Retinal pigment epithelial cell (primary cell): ENCODE data around the gene KRT77.

ENCODE experiments used
- DNase-seq: peaks from one replicate; pipeline ENCODE4 v3.0.0-alpha.2; 2010; ENCODE audit warnings: low read depth
- H3K4me3 ChIP-seq: 2 replicates; pipeline ENCODE4 v1.5.1; 2011; ENCODE audit warnings: mild to moderate bottlenecking, low read length, control low read depth, moderate library complexity
- TF ChIP-seq, protein P1 (sequence below): conservative IDR thresholded peaks from 2 replicates; pipeline ENCODE4 v1.5.1; 2011; ENCODE audit warnings: low read depth, low read length, control low read depth, inconsistent platforms

The KRT77 gene

DNA sequence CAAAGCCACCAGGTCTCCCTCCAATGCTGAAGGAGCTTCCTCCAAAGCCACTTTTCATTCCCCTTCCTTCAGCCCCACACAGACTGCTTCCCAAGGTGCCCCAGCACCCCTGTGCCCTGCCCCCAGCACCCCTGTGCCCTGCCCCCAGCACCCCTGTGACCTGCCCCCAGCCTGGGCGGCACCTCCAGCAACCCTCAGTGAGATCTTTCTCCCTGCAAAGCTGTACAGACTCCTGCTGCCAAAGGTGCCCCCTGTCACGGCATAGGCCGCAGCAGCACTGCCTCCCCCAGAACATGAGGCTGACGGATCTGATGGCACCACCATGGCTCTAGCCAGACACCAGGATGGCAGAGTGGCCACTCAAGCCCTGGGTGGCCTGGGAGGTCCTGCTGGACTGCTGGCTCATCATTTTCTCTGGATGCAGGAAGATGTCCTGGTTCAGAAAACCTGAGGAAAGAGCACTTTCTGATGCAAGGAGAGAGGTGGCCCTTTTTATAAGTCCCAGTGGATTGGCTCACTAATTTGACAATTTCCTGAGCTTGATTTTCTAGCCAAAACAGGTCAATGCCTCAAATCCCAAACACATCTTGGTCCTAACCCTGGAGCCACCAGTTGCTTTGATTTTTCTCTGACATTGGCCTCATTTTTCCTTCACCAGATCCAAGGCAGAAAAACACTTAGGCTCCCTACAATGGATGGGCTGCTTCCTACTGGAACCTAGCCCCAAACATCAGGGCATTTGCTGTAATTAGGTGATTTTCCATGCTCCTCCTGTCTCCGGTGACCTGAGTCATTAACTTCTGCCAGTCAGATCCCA lies 32.7 kb upstream of the KRT77 start:
- TF ChIP-seq, protein P1, sequence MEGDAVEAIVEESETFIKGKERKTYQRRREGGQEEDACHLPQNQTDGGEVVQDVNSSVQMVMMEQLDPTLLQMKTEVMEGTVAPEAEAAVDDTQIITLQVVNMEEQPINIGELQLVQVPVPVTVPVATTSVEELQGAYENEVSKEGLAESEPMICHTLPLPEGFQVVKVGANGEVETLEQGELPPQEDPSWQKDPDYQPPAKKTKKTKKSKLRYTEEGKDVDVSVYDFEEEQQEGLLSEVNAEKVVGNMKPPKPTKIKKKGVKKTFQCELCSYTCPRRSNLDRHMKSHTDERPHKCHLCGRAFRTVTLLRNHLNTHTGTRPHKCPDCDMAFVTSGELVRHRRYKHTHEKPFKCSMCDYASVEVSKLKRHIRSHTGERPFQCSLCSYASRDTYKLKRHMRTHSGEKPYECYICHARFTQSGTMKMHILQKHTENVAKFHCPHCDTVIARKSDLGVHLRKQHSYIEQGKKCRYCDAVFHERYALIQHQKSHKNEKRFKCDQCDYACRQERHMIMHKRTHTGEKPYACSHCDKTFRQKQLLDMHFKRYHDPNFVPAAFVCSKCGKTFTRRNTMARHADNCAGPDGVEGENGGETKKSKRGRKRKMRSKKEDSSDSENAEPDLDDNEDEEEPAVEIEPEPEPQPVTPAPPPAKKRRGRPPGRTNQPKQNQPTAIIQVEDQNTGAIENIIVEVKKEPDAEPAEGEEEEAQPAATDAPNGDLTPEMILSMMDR, result no peak
- no peak overlapping the region for H3K4me3 ChIP-seq
- no peak for DNase-seq

DNA sequence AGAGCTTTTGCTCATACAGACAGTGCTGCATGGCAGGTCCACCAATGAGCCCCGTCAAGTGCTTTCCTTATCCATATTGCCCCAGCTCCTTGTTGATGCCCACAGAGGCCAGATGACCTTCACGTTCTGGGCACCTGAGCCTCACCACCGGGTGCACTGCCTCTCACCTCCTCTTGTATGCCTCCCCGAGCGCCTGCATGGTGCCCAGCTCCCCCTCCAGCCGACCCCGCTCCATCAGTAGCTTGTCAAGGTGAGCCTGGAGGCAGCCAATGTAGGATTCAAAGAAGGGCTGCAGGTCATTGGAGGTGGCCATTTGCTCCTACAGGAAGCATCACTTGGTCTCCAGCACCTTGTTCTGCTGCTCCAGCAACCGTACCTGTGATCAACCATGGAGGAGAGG lies 31.8 kb upstream of the KRT77 start:
- H3K4me3 ChIP-seq, result no peak overlapping the region
- TF ChIP-seq, protein P1, result no peak
- DNase-seq, result no peak

DNA sequence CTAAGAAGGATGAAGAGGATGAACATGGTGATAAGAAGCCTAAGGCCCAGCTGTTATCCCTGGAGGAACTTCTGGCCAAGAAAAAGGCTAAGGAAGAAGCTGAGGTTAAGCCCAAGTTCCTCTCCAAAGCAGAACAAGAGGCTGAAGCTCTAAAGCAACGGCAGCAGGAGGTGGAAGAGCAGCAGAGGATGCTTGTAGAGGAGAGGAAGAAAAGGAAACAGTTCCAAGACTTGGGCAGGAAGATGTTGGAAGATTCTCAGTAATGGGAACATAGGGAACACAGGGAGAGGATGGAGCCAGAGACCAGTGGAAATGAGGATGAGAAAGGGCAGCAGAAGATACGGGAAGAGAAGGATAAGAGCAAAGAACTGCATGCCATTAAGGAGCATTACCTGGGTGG lies 27.5 kb upstream of the KRT77 start:
- no peak overlapping the region for H3K4me3 ChIP-seq
- DNase-seq, result no peak
- TF ChIP-seq, protein P1, result no peak

DNA sequence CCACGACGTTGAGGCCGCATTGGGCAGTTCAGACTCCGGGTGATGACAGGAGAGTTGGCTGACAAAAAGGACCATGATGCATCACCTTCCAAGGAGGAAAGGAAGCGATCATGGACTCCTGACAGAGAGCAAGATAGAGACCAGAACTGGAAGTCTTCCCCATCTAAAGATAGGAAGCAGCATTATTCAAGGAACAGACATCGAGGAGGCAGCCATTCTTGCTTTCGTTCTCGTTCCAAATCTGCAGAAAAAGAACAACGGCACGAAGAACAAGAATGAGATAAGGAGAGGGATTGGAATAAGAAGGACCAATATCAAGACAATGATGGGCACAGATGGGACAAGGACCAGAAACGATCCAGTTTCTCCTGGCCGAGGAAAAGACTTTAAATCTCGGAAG lies 27.1 kb upstream of the KRT77 start:
- no peak for DNase-seq
- TF ChIP-seq, protein P1, result no peak
- no peak overlapping the region for H3K4me3 ChIP-seq

DNA sequence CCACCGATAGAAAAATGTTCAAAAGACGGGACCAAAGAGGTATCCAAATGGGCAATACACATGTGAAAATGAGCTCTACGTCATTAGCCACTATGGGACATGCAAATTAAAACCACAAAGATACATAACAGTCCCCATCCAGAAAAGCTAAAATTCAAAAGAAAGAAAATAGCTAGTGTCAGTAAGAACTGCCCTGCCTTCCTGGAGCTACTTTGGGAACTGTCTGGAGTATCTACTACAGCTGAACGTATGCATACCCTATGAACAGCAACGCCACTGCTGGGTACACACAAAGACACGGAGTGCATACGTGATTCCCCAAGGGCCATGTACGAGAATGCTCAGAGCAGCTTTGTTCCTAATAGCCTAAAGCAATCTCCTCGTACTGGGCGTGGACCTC lies 25.8 kb upstream of the KRT77 start:
- H3K4me3 ChIP-seq, result no peak overlapping the region
- no peak for DNase-seq
- TF ChIP-seq, protein P1, result no peak

DNA sequence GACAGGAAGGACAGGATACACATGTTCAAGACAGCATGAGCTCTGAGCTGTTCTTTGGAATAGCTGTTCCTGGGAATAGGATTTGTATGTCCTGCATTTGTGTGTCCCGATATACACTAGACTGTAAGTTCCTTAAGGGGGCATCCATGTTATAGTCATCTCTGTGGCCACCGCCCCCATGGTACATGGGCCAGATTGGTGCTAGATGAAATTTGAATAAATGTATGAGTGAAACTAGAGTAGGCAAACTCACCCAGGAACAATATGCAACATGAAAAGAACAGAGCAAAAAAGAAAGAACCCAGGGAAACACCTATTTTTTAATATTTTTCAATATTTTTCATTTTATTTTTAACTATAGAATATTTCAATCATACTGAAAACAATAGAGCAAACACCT lies 25.1 kb upstream of the KRT77 start:
- TF ChIP-seq, protein P1, result no peak
- DNase-seq, result no peak
- no peak overlapping the region for H3K4me3 ChIP-seq

DNA sequence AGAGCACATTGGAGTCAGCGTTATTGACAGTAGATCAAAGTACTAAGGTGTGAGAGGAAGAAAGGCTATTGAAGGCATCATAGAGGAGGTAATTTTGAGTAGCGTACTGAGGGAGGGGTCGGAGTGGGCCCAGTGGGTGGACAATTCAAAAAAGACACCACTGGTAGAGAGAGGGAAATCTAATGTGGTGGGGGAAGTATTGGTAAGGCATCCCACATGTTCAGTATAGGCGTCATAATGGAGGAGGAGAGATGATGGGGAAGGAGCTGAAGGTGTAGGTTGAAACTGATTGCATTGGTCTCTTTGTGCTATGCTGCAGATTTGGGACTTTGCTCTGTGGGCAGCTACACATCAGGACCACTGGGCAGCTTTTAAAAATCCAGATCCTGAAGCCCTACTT lies 23.7 kb upstream of the KRT77 start:
- H3K4me3 ChIP-seq, result no peak overlapping the region
- no peak for DNase-seq
- TF ChIP-seq, protein P1, result no peak
